ENCODE measurements around the gene ZC2HC1C.
A peak's percentile ranks its signal among the peaks of the same experiment; 100 is the strongest.

The ZC2HC1C gene

GRCh38 chr14:75044752-75045151 is 24.7 kb upstream of the ZC2HC1C start:
- H3K9ac ChIP-seq (ENCODE audit: low read length) = no peak overlapping the region
- no peak overlapping the region for H3K4me3 ChIP-seq (ENCODE audit: low read length)
- H3K4me1 ChIP-seq (ENCODE audit: control insufficient read depth, insufficient read depth, low read length) = peaks cover 15% of the 10 kb centered on the region
- H3K36me3 ChIP-seq (ENCODE audit: control insufficient read depth, insufficient read depth, low read length) = no peaks in the 10 kb centered on the region
- H3K27me3 ChIP-seq (ENCODE audit: control insufficient read depth, insufficient read depth, low read length) = no peaks in the 10 kb centered on the region
- no peaks in the 10 kb centered on the region for H3K9me3 ChIP-seq (ENCODE audit: control insufficient read depth, low read length)

GRCh38 chr14:75046275-75046674 is 23.2 kb upstream of the ZC2HC1C start:
- H3K9me3 ChIP-seq (ENCODE audit: control insufficient read depth, low read length) = no peaks in the 10 kb centered on the region
- no peaks in the 10 kb centered on the region for H3K36me3 ChIP-seq (ENCODE audit: control insufficient read depth, insufficient read depth, low read length)
- no peak overlapping the region for H3K9ac ChIP-seq (ENCODE audit: low read length)
- peaks cover 12% of the 10 kb centered on the region for H3K4me1 ChIP-seq (ENCODE audit: control insufficient read depth, insufficient read depth, low read length)
- H3K27me3 ChIP-seq (ENCODE audit: control insufficient read depth, insufficient read depth, low read length) = no peaks in the 10 kb centered on the region
- H3K4me3 ChIP-seq (ENCODE audit: low read length) = no peak overlapping the region

- H3K9me3 ChIP-seq (ENCODE audit: control insufficient read depth, low read length) = no peaks in the 10 kb centered on the region
- H3K27me3 ChIP-seq (ENCODE audit: control insufficient read depth, insufficient read depth, low read length) = no peaks in the 10 kb centered on the region
- H3K4me3 ChIP-seq (ENCODE audit: low read length) = no peak overlapping the region
- no peak overlapping the region for H3K9ac ChIP-seq (ENCODE audit: low read length)
- no peaks in the 10 kb centered on the region for H3K36me3 ChIP-seq (ENCODE audit: control insufficient read depth, insufficient read depth, low read length)
- H3K4me1 ChIP-seq (ENCODE audit: control insufficient read depth, insufficient read depth, low read length) = peaks cover 6% of the 10 kb centered on the region
Observed at GRCh38 chr14:75046899-75047298, 22.5 kb upstream of the ZC2HC1C start.

DNA sequence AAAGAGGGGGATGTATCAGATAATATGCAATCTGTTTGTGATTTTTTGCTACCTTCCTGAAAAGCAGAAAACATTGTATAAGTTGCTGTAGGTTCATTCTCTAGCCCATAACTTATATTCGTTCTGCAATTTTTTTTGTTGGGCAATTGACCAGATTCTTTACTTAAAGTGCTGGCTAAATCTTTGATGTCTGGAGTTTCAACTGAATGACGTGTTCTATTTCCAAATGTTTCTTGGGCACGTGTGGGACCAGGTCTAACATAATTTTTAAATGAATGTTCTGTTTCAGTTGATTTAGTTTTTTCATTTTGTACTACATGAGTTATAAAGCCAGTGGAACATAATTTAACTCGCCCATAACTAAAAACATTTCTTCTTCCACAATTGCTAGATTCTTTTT is 21.9 kb upstream of the ZC2HC1C start:
- no peak overlapping the region for H3K4me3 ChIP-seq (ENCODE audit: low read length)
- peaks cover under 1% of the 10 kb centered on the region for H3K4me1 ChIP-seq (ENCODE audit: control insufficient read depth, insufficient read depth, low read length)
- H3K9me3 ChIP-seq (ENCODE audit: control insufficient read depth, low read length) = no peaks in the 10 kb centered on the region
- H3K9ac ChIP-seq (ENCODE audit: low read length) = no peak overlapping the region
- no peaks in the 10 kb centered on the region for H3K36me3 ChIP-seq (ENCODE audit: control insufficient read depth, insufficient read depth, low read length)
- H3K27me3 ChIP-seq (ENCODE audit: control insufficient read depth, insufficient read depth, low read length) = no peaks in the 10 kb centered on the region

GRCh38 chr14:75048101-75048500 is 21.3 kb upstream of the ZC2HC1C start:
- Histone ChIP-seq H3K4me3 (ENCODE audit: low read length) (no peak overlapping the region), H3K9me3 (ENCODE audit: control insufficient read depth, low read length) (no peaks in the 10 kb centered on the region), H3K27me3 (ENCODE audit: control insufficient read depth, insufficient read depth, low read length) (no peaks in the 10 kb centered on the region), H3K4me1 (ENCODE audit: control insufficient read depth, insufficient read depth, low read length) (no peaks in the 10 kb centered on the region), H3K36me3 (ENCODE audit: control insufficient read depth, insufficient read depth, low read length) (no peaks in the 10 kb centered on the region), H3K9ac (ENCODE audit: low read length) (no peak overlapping the region)

GRCh38 chr14:75049136-75049535 is 20.3 kb upstream of the ZC2HC1C start:
- no peaks in the 10 kb centered on the region for H3K9me3 ChIP-seq (ENCODE audit: control insufficient read depth, low read length)
- H3K36me3 ChIP-seq (ENCODE audit: control insufficient read depth, insufficient read depth, low read length) = no peaks in the 10 kb centered on the region
- no peak overlapping the region for H3K9ac ChIP-seq (ENCODE audit: low read length)
- no peaks in the 10 kb centered on the region for H3K27me3 ChIP-seq (ENCODE audit: control insufficient read depth, insufficient read depth, low read length)
- no peak overlapping the region for H3K4me3 ChIP-seq (ENCODE audit: low read length)
- no peaks in the 10 kb centered on the region for H3K4me1 ChIP-seq (ENCODE audit: control insufficient read depth, insufficient read depth, low read length)

DNA sequence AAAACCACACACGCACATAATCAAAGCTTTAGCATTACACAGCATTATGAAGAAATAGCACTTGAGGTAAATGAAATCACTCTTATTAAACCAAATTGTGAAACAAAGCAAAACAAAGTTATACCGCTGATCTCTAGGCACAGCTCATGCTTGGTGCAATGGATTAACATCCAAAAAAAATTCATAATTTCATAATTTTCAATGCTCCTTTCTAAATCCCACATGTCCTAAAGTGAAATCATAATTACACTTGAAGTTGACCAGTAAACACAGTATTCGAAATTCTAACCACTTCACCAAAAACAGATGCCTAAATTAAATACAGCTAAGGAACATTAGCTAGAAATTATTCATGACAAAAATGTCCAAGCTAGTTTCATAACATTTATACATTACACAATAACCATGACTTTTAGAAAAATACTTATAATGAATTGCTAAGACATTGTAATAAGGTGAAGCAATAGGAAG is 19.7 kb upstream of the ZC2HC1C start:
- no peaks in the 10 kb centered on the region for H3K9me3 ChIP-seq (ENCODE audit: control insufficient read depth, low read length)
- H3K4me1 ChIP-seq (ENCODE audit: control insufficient read depth, insufficient read depth, low read length) = no peaks in the 10 kb centered on the region
- H3K4me3 ChIP-seq (ENCODE audit: low read length) = no peak overlapping the region
- no peaks in the 10 kb centered on the region for H3K36me3 ChIP-seq (ENCODE audit: control insufficient read depth, insufficient read depth, low read length)
- no peaks in the 10 kb centered on the region for H3K27me3 ChIP-seq (ENCODE audit: control insufficient read depth, insufficient read depth, low read length)
- no peak overlapping the region for H3K9ac ChIP-seq (ENCODE audit: low read length)

DNA sequence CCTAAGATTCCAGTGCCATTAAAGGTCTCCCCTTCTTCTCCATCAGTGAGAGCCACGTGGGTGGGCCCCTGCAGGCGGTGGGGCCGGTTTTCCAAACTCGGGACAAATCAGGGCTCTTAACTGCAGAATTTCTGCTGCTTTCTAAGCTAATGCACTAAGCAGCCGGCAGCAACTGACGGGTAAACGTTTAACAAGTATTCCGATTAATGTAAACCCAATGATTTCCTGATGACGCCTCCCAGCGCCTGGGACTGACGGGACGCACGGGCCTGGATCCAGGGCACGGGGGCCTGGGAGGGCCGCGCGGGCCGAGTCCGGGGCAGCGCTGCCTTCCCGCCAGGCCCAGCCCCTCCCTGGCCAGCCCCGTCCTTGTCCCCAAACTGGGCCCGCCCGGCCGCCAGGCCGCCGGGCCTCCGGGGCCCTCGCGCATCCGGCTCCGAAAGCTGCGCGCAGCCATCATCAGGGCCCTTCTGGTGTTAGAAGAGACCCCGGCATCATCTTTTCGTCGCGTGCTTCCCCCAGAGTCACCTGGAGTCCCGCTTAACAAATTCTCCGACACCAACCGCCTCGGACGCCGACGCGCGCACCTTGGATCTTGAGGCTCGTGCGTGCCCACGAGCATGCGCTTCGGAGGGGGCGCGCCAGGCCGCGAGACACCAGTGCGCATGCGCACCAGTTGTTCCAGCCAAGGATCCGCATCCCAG is 18.4 kb upstream of the ZC2HC1C start, which contains the start of gene MLH3:
TSS of gene MLH3 (minus strand) at position 616 of the 704 bp plus-strand sequence. CDS start 1,812 bp downstream, outside the sequence.
- peak within 1 kb of the TSS; percentile 38 for H3K4me3 ChIP-seq (ENCODE audit: low read length)
- H3K9ac ChIP-seq (ENCODE audit: low read length) = peak within 1 kb of the TSS; percentile 84
- H3K36me3 ChIP-seq (ENCODE audit: control insufficient read depth, insufficient read depth, low read length) = no peaks in the 10 kb centered on the region
- H3K27me3 ChIP-seq (ENCODE audit: control insufficient read depth, insufficient read depth, low read length) = no peaks in the 10 kb centered on the region
- no peaks in the 10 kb centered on the region for H3K4me1 ChIP-seq (ENCODE audit: control insufficient read depth, insufficient read depth, low read length)
- no peaks in the 10 kb centered on the region for H3K9me3 ChIP-seq (ENCODE audit: control insufficient read depth, low read length)

GRCh38 chr14:75051556-75051899 is 17.9 kb upstream of the ZC2HC1C start:
- H3K4me3 ChIP-seq (ENCODE audit: low read length) = peak overlapping the region; percentile 38
- no peaks in the 10 kb centered on the region for H3K9me3 ChIP-seq (ENCODE audit: control insufficient read depth, low read length)
- H3K9ac ChIP-seq (ENCODE audit: low read length) = peak overlapping the region; percentile 84
- no peaks in the 10 kb centered on the region for H3K4me1 ChIP-seq (ENCODE audit: control insufficient read depth, insufficient read depth, low read length)
- no peaks in the 10 kb centered on the region for H3K36me3 ChIP-seq (ENCODE audit: control insufficient read depth, insufficient read depth, low read length)
- H3K27me3 ChIP-seq (ENCODE audit: control insufficient read depth, insufficient read depth, low read length) = no peaks in the 10 kb centered on the region

DNA sequence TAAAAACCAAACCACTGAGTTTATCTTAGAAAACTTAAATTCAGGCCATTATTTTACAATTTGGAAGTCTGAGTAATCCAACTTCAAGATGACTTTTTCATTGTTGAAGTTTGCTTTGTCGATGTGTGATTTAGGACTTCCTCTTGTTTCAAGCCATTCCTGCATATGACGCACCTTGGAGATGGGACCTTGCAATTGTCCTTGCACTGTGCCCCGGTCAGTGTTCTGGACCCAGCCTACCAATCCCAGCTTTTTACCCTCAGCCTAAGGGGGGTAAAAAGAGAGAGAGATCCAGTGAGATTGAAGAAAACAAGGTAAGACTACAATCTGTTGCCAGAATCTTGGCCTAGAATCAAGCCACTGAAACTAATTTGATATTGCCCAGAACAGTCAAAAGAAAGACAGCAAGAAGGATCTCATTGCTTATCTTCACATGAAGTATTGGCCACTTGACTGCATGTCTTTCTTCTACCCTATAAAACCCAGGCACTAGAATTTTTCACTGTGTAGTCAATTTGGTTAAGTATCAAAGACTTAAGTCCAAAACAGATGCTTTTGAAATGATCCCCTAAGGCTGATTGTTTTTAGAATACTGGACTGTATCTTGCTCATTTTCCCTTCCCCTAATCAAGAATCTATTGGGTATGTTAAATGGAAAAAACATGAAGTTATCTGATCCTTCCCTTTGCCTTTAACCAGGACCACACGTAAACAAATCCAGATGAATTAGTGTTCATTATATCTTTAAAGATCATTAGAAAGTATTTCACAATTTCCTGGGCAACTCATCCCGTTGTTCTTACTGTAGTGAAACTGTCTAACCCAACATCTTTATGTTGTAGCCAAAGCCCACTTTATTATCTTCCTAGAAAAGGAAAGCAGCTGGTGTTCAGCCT is 15.8 kb upstream of the ZC2HC1C start:
- no peaks in the 10 kb centered on the region for H3K9me3 ChIP-seq (ENCODE audit: control insufficient read depth, low read length)
- H3K4me3 ChIP-seq (ENCODE audit: low read length) = no peak overlapping the region
- H3K4me1 ChIP-seq (ENCODE audit: control insufficient read depth, insufficient read depth, low read length) = no peaks in the 10 kb centered on the region
- no peaks in the 10 kb centered on the region for H3K27me3 ChIP-seq (ENCODE audit: control insufficient read depth, insufficient read depth, low read length)
- H3K9ac ChIP-seq (ENCODE audit: low read length) = no peak overlapping the region
- H3K36me3 ChIP-seq (ENCODE audit: control insufficient read depth, insufficient read depth, low read length) = no peaks in the 10 kb centered on the region

- no peaks in the 10 kb centered on the region for H3K9me3 ChIP-seq (ENCODE audit: control insufficient read depth, low read length)
- H3K4me1 ChIP-seq (ENCODE audit: control insufficient read depth, insufficient read depth, low read length) = no peaks in the 10 kb centered on the region
- no peak overlapping the region for H3K4me3 ChIP-seq (ENCODE audit: low read length)
- H3K9ac ChIP-seq (ENCODE audit: low read length) = no peak overlapping the region
- H3K36me3 ChIP-seq (ENCODE audit: control insufficient read depth, insufficient read depth, low read length) = no peaks in the 10 kb centered on the region
- no peaks in the 10 kb centered on the region for H3K27me3 ChIP-seq (ENCODE audit: control insufficient read depth, insufficient read depth, low read length)
Observed at GRCh38 chr14:75054421-75054820, 15.0 kb upstream of the ZC2HC1C start.

DNA sequence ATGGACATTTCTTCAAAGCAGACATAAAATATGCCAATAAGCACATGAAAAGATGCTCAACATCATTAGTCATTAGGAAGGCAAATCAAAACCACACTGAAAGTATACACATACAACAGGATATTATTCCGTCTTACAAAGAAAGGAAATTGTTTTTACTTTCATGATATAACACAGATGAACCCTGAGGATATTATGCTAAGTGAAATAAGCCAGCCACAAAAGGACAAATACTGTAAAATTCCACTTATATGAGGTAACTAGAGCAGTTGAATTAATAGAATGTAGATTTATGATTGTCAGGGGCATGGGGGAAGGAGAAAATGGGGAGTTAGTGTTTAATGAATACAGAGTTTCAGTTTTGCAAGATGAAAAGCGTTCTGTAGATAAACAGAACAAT is 9.8 kb upstream of the ZC2HC1C start:
- no peaks in the 10 kb centered on the region for H3K36me3 ChIP-seq (ENCODE audit: control insufficient read depth, insufficient read depth, low read length)
- H3K27me3 ChIP-seq (ENCODE audit: control insufficient read depth, insufficient read depth, low read length) = no peaks in the 10 kb centered on the region
- no peak overlapping the region for H3K4me3 ChIP-seq (ENCODE audit: low read length)
- peaks cover 3% of the 10 kb centered on the region for H3K4me1 ChIP-seq (ENCODE audit: control insufficient read depth, insufficient read depth, low read length)
- no peak overlapping the region for H3K9ac ChIP-seq (ENCODE audit: low read length)
- H3K9me3 ChIP-seq (ENCODE audit: control insufficient read depth, low read length) = no peaks in the 10 kb centered on the region
